Bronchial epithelial cell (primary cell): ENCODE data around the gene OR2B6. TPM values are rescaled to one million over a fixed set of nuclear protein-coding genes. Genes with fewer than 3 reads are reported as not detected.

ENCODE experiments used
- DNase-seq: peaks from one replicate; pipeline ENCODE4 v3.0.0-alpha.2; 2010; ENCODE audit warnings: low read depth
- FAIRE-seq: peaks from 2 replicates; lab custom pipeline; 2011; peaks lifted over from hg19 to GRCh38; lab: Jason Lieb, UNC
- H3K27me3 ChIP-seq: 2 replicates; pipeline ENCODE4 v1.5.1; 2011; ENCODE audit warnings: low read length; ENCODE audit not compliant: control insufficient read depth, insufficient read depth
- H3K36me3 ChIP-seq: 2 replicates; pipeline ENCODE4 v1.5.1; 2011; ENCODE audit warnings: low read length; ENCODE audit not compliant: control insufficient read depth, insufficient read depth
- H3K4me3 ChIP-seq: 2 replicates; pipeline ENCODE4 v1.5.1; 2011; ENCODE audit warnings: mild to moderate bottlenecking, low read depth, low read length, control low read depth
- CTCF ChIP-seq: IDR thresholded peaks from 2 replicates; pipeline ENCODE4 v1.5.1; 2011; ENCODE audit warnings: mild to moderate bottlenecking, moderate library complexity, low read length, control low read depth, inconsistent platforms; ENCODE audit not compliant: insufficient read depth, severe bottlenecking
- total RNA-seq: library from RNA; depleted of rRNA; stranded (reverse); fragments of >200 nt; gene quantifications from 2 replicates; pipeline ENCODE4 v1.2.1, GENCODE V29; 2014

Gene OR2B6
- total RNA-seq, 1 donor from 2014 or later = not detected

GRCh38 chr6:28004350-28005151 lies 47.5 kb downstream of the OR2B6 start:
- Histone ChIP-seq H3K4me3 (no peak overlapping the region), H3K36me3 (no peaks in the 10 kb centered on the region), H3K27me3 (no peaks in the 10 kb centered on the region)
- FAIRE-seq = no peak
- no peak for DNase-seq
- no peak for TF ChIP-seq CTCF

GRCh38 chr6:28005152-28005890 lies 48.3 kb downstream of the OR2B6 start:
- Histone ChIP-seq H3K27me3 (no peaks in the 10 kb centered on the region), H3K4me3 (no peak overlapping the region), H3K36me3 (no peaks in the 10 kb centered on the region)
- FAIRE-seq = no peak
- no peak for DNase-seq
- TF ChIP-seq CTCF = no peak

GRCh38 chr6:28005975-28006374 lies 48.9 kb downstream of the OR2B6 start:
- H3K4me3 ChIP-seq = no peak overlapping the region
- no peaks in the 10 kb centered on the region for H3K36me3 ChIP-seq
- no peak for TF ChIP-seq CTCF
- H3K27me3 ChIP-seq = no peaks in the 10 kb centered on the region
- FAIRE-seq (no peak), DNase-seq (no peak)

Other genes with a start within 250 kb of the OR2B6 start
- not detected in 2 replicates for gene OR2B2, start 44.8 kb upstream of the OR2B6 start, total RNA-seq
- 2.6 and 4.7 TPM in 2 replicates for gene ZNF165, start 123.3 kb downstream of the OR2B6 start, total RNA-seq
- gene ZSCAN16, start 167.4 kb downstream of the OR2B6 start, total RNA-seq = 9.5 and 11.1 TPM in 2 replicates
- gene ZKSCAN8, start 184.6 kb downstream of the OR2B6 start, total RNA-seq = 6.4 and 9.7 TPM in 2 replicates